HUDEP-2 (cell line): ENCODE data around the gene LZTS2.

Experiments used
- DNase-seq, 76 experiments: peaks; one replicate each; lab custom pipeline; 2025; ENCODE audit not compliant: unreplicated experiment in 76 of 76; lab: John Stamatoyannopoulos, UW

LZTS2 gene

GRCh38 chr10:100997360-100998182, 2.0 kb upstream of the LZTS2 start:
- peak in 67 of 76 experiments; percentile 22 to 87 (median 65) for DNase-seq

GRCh38 chr10:100998183-100998990, 1.2 kb upstream of the LZTS2 start:
- peak in 72 of 76 experiments; percentile 6 to 87 (median 70) for DNase-seq

- peak in 56 of 76 experiments; percentile 11 to 79 (median 48) for DNase-seq
Measured at GRCh38 chr10:100998991-100999741, 442 bp upstream of the LZTS2 start.

DNA sequence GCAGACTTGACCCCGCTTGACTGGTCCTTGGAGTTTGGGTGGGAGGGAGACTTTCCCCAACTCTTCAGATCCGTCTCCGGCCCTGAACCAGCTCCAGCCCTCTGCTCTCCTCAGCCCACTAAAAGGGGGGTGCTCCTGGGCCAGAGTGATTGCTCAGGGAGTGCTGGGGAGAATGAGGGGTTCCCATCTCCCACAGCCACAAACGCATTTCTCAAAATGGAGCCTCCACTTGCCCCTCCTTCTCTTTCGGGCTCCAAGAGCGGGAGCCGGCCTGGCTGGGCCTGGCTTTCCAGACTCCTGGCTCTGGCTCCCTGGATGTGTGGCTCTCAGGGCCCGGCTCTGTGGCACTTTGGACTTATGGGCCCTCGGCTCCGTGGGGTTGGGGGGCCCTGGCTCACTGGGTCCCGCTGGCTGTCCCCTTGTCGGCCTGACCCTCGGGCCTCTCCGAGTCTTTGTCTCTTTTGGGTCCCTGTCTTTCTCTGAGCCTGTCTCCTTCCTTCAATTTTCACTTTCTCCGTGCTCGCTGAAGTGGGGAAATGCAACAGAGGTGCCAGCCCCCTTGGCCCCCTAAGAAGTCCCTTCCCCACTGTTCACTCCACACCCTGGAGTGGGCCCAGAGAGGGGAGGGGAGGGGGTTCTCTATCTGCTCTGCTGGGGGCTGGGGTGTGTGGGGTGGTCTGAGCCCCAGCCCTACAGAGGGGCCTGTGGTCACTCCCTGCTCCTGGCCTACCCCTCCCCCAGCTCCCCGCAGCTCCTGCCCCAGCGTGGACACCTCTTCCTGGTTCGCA, 713 bp downstream of the LZTS2 start:
- no peak for DNase-seq

- DNase-seq = no peak
Measured at GRCh38 chr10:101000915-101001658, 1.5 kb downstream of the LZTS2 start.

DNA sequence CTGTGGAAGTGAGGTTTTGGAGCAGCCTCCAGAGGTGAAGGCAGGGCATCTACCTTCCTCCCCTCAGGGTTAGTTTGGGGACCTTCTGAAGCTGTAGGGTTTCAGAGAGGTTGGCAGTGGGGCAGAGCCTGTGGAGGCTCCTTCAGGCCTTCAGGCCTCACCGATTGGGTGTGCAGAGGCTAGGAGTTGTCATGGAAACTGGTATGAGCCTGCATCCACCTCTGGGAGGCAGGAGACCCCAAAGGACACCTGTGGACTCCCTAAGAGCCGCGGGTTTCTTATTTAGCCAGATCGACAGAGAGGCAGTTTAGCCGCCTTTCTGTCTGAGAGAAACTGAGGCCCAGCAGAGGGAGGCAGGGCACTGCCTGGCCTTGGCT, 2.0 kb downstream of the LZTS2 start:
- DNase-seq = no peak

DNA sequence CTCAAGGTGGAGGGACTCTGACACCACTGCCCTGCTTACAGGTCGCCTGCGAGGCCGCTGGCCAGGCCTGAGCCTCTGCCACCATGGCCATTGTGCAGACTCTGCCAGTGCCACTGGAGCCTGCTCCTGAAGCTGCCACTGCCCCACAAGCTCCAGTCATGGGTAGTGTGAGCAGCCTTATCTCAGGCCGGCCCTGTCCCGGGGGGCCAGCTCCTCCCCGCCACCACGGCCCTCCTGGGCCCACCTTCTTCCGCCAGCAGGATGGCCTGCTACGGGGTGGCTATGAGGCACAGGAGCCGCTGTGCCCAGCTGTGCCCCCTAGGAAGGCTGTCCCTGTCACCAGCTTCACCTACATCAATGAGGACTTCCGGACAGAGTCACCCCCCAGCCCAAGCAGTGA, 2.8 kb downstream of the LZTS2 start:
- DNase-seq = no peak

GRCh38 chr10:101003639-101004206, 4.1 kb downstream of the LZTS2 start:
- DNase-seq = no peak

DNA sequence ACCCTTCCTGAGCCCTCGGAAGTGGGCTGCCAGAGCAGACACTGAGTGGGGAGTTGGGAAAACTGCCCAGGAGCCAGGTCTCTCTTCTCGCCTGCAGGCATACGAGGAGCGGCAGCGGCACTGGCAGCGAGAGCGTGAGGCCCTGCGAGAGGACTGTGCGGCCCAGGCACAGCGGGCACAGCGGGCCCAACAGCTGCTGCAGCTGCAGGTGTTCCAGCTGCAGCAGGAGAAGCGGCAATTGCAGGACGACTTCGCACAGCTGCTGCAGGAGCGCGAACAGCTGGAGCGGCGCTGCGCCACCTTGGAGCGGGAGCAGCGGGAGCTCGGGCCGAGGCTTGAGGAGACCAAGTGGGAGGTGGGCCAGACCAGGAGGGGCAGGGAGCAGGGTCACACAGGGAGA, 5.8 kb downstream of the LZTS2 start:
- no peak for DNase-seq

- no peak for DNase-seq
Measured at GRCh38 chr10:101005869-101006567, 6.4 kb downstream of the LZTS2 start.

- DNase-seq = no peak
Measured at GRCh38 chr10:101006593-101007098, 7.0 kb downstream of the LZTS2 start.

DNA sequence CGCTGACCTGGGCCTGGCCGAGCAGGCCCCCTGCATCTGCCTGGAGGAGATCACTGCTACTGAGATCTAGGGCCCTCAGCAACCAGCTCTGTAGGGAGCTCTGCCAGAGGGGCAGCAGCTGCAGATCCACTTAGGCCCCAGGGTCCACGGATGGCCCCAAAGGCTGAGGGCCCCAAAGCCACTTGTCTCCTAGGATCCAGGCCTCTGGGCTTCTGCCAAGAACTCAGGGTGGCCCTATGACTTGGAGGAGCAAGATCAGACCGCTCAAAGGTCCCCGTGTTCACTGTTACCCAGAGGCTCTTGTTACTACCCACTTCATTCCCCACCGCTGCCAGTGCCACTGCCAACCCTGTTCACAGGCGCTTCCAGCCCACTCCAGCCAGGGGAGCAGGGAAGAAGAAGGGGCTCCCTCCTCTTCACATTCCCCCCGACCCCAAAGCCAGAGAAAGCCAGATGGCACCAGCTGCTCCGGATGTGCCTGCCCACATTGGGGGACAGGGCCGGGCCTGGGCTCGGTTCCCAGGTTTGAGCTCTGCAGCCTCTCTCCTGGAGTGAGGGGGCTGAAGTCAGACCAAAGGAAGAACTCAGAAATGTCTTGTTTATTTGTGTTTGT, 7.6 kb downstream of the LZTS2 start:
- DNase-seq = no peak

DNA sequence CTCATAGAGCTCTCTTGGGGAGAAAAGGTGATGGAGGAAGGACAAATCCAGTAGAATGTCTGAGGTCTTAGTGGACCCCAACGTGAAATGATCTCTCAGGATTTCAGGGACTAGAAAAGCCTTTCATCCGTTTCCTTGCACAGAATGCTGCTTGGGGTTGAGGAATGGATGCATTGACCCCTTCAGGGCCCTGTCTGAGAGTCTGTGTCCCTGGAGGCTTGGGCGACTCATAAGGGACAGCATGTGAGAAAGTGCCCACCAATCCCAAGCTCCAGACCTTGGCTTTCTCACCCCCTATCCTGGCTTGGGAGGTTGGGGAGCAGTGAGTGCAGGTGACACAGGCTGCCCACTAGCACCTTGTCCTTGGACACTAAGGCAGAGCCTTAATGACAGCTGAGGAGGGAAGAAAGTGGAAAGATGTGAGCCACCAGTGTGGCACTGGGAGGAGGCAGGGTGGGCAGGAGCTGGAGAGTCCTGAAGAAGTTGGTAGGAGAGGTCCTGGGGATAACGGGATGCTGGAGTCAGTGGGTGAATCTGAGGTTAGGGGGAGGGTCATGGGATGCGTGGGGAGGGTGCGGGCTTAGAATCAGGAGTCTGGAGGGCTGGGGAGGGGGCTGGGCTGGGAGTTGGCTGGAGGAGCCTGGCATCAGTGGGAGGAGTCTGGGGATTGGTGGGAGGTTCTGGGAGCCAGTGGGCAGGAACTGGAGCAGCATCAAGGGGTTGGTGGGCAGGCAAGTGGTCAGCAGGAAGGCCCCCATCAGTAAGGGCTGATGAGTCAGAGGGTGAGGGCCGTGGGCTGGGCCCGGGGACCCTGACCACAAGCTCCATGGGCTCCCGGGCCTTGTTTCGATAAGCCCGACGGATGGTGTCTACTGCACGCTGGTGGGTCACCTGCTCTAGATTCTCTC, 8.6 kb downstream of the LZTS2 start:
- no peak for DNase-seq

DNA sequence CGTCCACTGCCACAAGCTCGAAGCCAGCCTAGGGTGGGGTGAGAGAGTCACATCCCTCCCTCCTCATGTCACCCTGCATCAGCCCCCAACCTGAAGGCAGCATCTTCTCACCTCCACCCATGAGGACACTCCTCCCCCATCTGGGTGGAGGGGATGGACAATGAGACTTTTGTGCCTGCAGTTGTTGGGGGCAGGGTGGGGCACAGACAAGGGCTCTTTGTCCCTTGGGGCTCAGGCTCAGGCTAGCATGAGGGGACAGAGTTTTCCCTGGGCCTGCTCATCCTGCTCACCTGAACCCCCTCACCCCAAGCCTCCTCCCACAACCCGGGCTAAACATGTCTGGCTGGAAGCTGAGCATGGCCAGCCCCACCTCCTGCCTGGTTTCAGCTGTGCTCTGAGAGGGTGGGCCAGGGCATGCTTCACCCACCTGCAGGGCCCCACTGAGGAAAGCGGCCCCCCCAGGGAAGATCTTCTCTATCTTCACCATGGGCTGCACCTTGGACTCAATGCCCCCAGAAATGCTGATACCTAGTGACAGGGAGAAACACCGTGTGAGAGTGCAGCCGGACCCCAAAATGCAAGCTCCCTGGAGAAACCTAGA, 9.3 kb downstream of the LZTS2 start:
- DNase-seq = no peak

DNA sequence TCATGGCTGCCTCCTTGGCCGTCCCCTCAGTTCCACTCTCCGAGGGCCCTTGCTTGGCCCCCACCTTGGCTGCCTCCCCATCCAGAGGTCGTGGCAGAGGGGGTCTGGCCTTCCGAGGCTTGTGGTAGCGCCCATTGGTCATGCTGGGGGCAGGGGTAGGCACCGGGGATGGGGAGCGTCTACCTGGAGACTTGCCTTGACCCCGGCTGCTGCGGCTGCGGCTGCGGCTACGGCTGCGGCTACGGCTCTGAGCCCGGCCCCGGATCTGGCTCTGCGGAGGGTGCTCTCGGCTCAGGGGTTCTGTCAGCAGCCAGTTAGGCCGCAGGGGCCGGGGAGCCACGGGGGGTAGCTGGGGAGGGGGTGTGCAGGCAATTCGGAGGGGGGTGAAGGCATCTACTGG, 10.7 kb downstream of the LZTS2 start:
- no peak for DNase-seq

GRCh38 chr10:101011517-101012423, 12.2 kb downstream of the LZTS2 start:
- DNase-seq = peak in 14 of 76 experiments; percentile 6 to 48 (median 16)
